ENCODE results near the gene SARDH.

DNA sequence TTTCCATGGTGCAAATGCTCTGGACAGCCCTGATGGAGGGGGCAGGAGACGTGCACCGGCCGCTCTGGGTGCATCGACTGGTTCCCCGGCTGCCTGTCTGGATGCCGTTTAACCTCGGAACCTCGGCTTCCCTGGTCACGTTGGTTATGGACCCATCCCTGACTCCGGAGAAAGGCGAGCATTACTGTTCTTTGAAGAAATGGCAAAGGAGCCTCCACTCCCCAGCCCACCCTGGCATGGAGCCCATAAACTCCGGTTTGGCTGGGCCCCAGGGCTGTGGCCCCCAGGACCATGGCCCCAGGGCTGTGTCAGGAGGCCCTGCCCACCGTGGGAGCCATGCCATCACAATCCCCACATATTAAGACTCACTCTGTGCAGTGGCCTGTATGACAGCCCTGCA, 73.1 kb downstream of the SARDH start:
- TF ChIP-seq, protein P1, sequence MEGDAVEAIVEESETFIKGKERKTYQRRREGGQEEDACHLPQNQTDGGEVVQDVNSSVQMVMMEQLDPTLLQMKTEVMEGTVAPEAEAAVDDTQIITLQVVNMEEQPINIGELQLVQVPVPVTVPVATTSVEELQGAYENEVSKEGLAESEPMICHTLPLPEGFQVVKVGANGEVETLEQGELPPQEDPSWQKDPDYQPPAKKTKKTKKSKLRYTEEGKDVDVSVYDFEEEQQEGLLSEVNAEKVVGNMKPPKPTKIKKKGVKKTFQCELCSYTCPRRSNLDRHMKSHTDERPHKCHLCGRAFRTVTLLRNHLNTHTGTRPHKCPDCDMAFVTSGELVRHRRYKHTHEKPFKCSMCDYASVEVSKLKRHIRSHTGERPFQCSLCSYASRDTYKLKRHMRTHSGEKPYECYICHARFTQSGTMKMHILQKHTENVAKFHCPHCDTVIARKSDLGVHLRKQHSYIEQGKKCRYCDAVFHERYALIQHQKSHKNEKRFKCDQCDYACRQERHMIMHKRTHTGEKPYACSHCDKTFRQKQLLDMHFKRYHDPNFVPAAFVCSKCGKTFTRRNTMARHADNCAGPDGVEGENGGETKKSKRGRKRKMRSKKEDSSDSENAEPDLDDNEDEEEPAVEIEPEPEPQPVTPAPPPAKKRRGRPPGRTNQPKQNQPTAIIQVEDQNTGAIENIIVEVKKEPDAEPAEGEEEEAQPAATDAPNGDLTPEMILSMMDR (IDR thresholded peaks at IDR 0.05), result no peak
- no peak for TF ChIP-seq POLR2A (IDR thresholded peaks at IDR 0.05)

Data from heart left ventricle (tissue), 13 donors.